Measurements from ENCODE around the gene PARP2. TPM values are rescaled to one million over a fixed set of nuclear protein-coding genes. Genes with fewer than 3 reads are reported as not detected.

Gene PARP2
- 5.9 and 7.5 TPM in 2 replicates for total RNA-seq (2014; rRNA removed; shearing (Covaris generic); ENCODE audit: low replicate concordance)

GRCh38 chr14:20343092-20343861 lies at the start of gene PARP2:
Gene PARP2, plus strand, starts transcription at chr14:20343635. Its CDS starts 7 bp downstream, at chr14:20343642.
- no peaks in the 10 kb centered on the region for H3K9me3 ChIP-seq
- H3K4me3 ChIP-seq: peak within 1 kb of the TSS; percentile 90
- DNase-seq: peak; percentile 96
- no peaks in the 10 kb centered on the region for H3K27me3 ChIP-seq
- H3K36me3 ChIP-seq: peaks cover 10% of the 10 kb centered on the region

- H3K27me3 ChIP-seq: no peaks in the 10 kb centered on the region
- H3K9me3 ChIP-seq: no peaks in the 10 kb centered on the region
- peaks cover 13% of the 10 kb centered on the region for H3K36me3 ChIP-seq
- DNase-seq: no peak
- H3K4me3 ChIP-seq: no peak overlapping the region
Observed at GRCh38 chr14:20294636-20295035, 48.8 kb upstream of the PARP2 start.

- no peaks in the 10 kb centered on the region for H3K9me3 ChIP-seq
- H3K27me3 ChIP-seq: no peaks in the 10 kb centered on the region
- no peak overlapping the region for H3K4me3 ChIP-seq
- peaks cover 13% of the 10 kb centered on the region for H3K36me3 ChIP-seq
- no peak for DNase-seq
Observed at GRCh38 chr14:20295067-20295466, 48.4 kb upstream of the PARP2 start.

GRCh38 chr14:20302042-20302755 lies 41.2 kb upstream of the PARP2 start:
- peaks cover 2% of the 10 kb centered on the region for H3K36me3 ChIP-seq
- no peak overlapping the region for H3K4me3 ChIP-seq
- no peaks in the 10 kb centered on the region for H3K27me3 ChIP-seq
- H3K9me3 ChIP-seq: no peaks in the 10 kb centered on the region
- peak; percentile 2 for DNase-seq

- peak within 1 kb of the TSS; percentile 72 for H3K4me3 ChIP-seq
- no peaks in the 10 kb centered on the region for H3K9me3 ChIP-seq
- H3K27me3 ChIP-seq: no peaks in the 10 kb centered on the region
- DNase-seq: peak; percentile 66
- peaks cover 2% of the 10 kb centered on the region for H3K36me3 ChIP-seq
Observed at GRCh38 chr14:20305265-20306078, 38.0 kb upstream of the PARP2 start, which contains the start of gene TTC5. Gene TTC5, minus strand, starts transcription at chr14:20305951. Its CDS starts 14 bp downstream, at chr14:20305937.

- peak overlapping the region; percentile 72 for H3K4me3 ChIP-seq
Observed at GRCh38 chr14:20306079-20306423, 37.4 kb upstream of the PARP2 start.

GRCh38 chr14:20314026-20314425 lies 29.4 kb upstream of the PARP2 start:
- DNase-seq: no peak
- Histone ChIP-seq H3K9me3 (no peaks in the 10 kb centered on the region), H3K36me3 (peaks cover 48% of the 10 kb centered on the region), H3K27me3 (no peaks in the 10 kb centered on the region), H3K4me3 (no peak overlapping the region)

More at GRCh38 chr14:20306079-20306423, 37.4 kb upstream of the PARP2 start:
- Histone ChIP-seq H3K27me3 (no peaks in the 10 kb centered on the region), H3K36me3 (no peaks in the 10 kb centered on the region; the same call in none of the 2 replicates), H3K9me3 (no peaks in the 10 kb centered on the region)
- DNase-seq: no peak

- no peaks in the 10 kb centered on the region for H3K27me3 ChIP-seq
- no peaks in the 10 kb centered on the region for H3K9me3 ChIP-seq
- DNase-seq: no peak
- H3K4me3 ChIP-seq: no peak overlapping the region
- peaks cover 56% of the 10 kb centered on the region for H3K36me3 ChIP-seq
Observed at GRCh38 chr14:20317720-20318119, 25.7 kb upstream of the PARP2 start.

- H3K9me3 ChIP-seq: no peaks in the 10 kb centered on the region
- no peak for DNase-seq
- H3K4me3 ChIP-seq: no peak overlapping the region
- H3K27me3 ChIP-seq: no peaks in the 10 kb centered on the region
- peaks cover 43% of the 10 kb centered on the region for H3K36me3 ChIP-seq
Observed at GRCh38 chr14:20327005-20327869, 16.2 kb upstream of the PARP2 start.

- no peak for DNase-seq
- peaks cover 38% of the 10 kb centered on the region for H3K36me3 ChIP-seq
- H3K27me3 ChIP-seq: no peaks in the 10 kb centered on the region
- no peak overlapping the region for H3K4me3 ChIP-seq
- no peaks in the 10 kb centered on the region for H3K9me3 ChIP-seq
Observed at GRCh38 chr14:20328705-20329104, 14.7 kb upstream of the PARP2 start.

- Histone ChIP-seq H3K36me3 (peaks cover 33% of the 10 kb centered on the region), H3K27me3 (no peaks in the 10 kb centered on the region), H3K4me3 (no peak overlapping the region), H3K9me3 (no peaks in the 10 kb centered on the region)
- no peak for DNase-seq
Observed at GRCh38 chr14:20329355-20329754, 14.1 kb upstream of the PARP2 start.

GRCh38 chr14:20331053-20331613 lies 12.3 kb upstream of the PARP2 start:
- Histone ChIP-seq H3K36me3 (peaks cover 21% of the 10 kb centered on the region), H3K9me3 (no peaks in the 10 kb centered on the region), H3K4me3 (peak overlapping the region; percentile 26), H3K27me3 (no peaks in the 10 kb centered on the region)
- DNase-seq: no peak

- H3K9me3 ChIP-seq: no peaks in the 10 kb centered on the region
- no peaks in the 10 kb centered on the region for H3K27me3 ChIP-seq
- no peak for DNase-seq
- H3K36me3 ChIP-seq: peaks cover 13% of the 10 kb centered on the region
- H3K4me3 ChIP-seq: peak overlapping the region; percentile 68
Observed at GRCh38 chr14:20332431-20332787, 11.0 kb upstream of the PARP2 start.

- Histone ChIP-seq H3K27me3 (no peaks in the 10 kb centered on the region), H3K9me3 (no peaks in the 10 kb centered on the region), H3K4me3 (peak within 1 kb of the TSS; percentile 68), H3K36me3 (peaks cover 13% of the 10 kb centered on the region)
- peak; percentile 45 for DNase-seq
Observed at GRCh38 chr14:20332788-20333493, 10.5 kb upstream of the PARP2 start, which contains the start of gene CCNB1IP1. Gene CCNB1IP1, minus strand, starts transcription at chr14:20333279. Its CDS starts 16,756 bp downstream, at chr14:20316523.

- Histone ChIP-seq H3K27me3 (no peaks in the 10 kb centered on the region), H3K36me3 (peaks cover 13% of the 10 kb centered on the region), H3K9me3 (no peaks in the 10 kb centered on the region), H3K4me3 (peak overlapping the region; percentile 68)
- no peak for DNase-seq
Observed at GRCh38 chr14:20333494-20333841, 10.0 kb upstream of the PARP2 start.
